B cell (primary cell): Measurements from ENCODE around the gene DNAAF6.

Experiments
- EZH2 ChIP-seq: IDR thresholded peaks from 2 replicates; pipeline ENCODE4 v1.6.1; 2012; ENCODE audit warnings: borderline replicate concordance, low read depth, mild to moderate bottlenecking, moderate library complexity, low read length; ENCODE audit not compliant: insufficient read depth, poor library complexity, severe bottlenecking
- TF ChIP-seq, protein P1 (sequence below): fragments of 200-600 bp; IDR thresholded peaks from one replicate; pipeline ENCODE4 v1.8.0; 2022; ENCODE audit warnings: antibody characterized with exemption, mild to moderate bottlenecking

DNA sequence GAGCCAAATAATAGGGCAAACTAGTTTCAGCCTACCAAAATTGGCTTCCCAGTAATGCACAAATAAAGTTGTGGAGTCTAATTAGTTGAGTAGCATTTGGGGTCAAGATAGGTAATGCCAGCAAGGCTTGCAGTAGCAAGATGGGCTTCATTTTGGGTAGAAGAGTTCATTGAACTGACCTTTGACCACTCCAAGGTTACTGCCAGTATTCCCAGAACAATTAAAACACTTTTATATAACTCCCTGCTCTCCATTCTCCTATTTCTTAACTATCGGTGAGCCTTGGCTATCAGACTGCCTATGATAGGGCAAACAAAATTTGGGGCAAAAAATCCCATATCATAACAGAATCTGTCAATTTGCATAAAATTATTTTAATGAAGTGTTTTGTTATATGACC lies 7.1 kb downstream of the DNAAF6 start:
- TF ChIP-seq, protein P1, sequence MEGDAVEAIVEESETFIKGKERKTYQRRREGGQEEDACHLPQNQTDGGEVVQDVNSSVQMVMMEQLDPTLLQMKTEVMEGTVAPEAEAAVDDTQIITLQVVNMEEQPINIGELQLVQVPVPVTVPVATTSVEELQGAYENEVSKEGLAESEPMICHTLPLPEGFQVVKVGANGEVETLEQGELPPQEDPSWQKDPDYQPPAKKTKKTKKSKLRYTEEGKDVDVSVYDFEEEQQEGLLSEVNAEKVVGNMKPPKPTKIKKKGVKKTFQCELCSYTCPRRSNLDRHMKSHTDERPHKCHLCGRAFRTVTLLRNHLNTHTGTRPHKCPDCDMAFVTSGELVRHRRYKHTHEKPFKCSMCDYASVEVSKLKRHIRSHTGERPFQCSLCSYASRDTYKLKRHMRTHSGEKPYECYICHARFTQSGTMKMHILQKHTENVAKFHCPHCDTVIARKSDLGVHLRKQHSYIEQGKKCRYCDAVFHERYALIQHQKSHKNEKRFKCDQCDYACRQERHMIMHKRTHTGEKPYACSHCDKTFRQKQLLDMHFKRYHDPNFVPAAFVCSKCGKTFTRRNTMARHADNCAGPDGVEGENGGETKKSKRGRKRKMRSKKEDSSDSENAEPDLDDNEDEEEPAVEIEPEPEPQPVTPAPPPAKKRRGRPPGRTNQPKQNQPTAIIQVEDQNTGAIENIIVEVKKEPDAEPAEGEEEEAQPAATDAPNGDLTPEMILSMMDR = no peak
- no peak for TF ChIP-seq EZH2
